Tibial nerve (tissue), 4 donors: ENCODE data around the gene FOXRED1.

Experiments
- CTCF ChIP-seq, 5 experiments: fragments of 200-600 bp in 3 of 5; fragments of 450-650 bp in 2 of 5; sonication (generic) in 3 of 5; IDR thresholded peaks; one replicate each; pipeline ENCODE4 v1.5.1; 2016 to 2019; ENCODE audit warnings: antibody characterized with exemption in 5 of 5, mild to moderate bottlenecking in 3 of 5, moderate library complexity in 2 of 5
- EP300 ChIP-seq, 2 donors: sonication (generic); formaldehyde crosslinking; IDR thresholded peaks; one replicate each; pipeline ENCODE4 v1.6.1; 2017; ENCODE audit warnings: antibody characterized with exemption in 2 of 2, mild to moderate bottlenecking in 1 of 2
- POLR2A ChIP-seq, 2 donors: fragments of 450-650 bp; IDR thresholded peaks; one replicate each; pipeline ENCODE4 v1.6.1; 2017; ENCODE audit warnings: antibody characterized with exemption in 2 of 2, mild to moderate bottlenecking in 2 of 2, moderate library complexity in 2 of 2

- TF ChIP-seq CTCF (IDR thresholded peaks at IDR 0.05) (no peak), POLR2A (IDR thresholded peaks at IDR 0.05) (no peak), EP300 (IDR thresholded peaks at IDR 0.05) (no peak)
Measured at GRCh38 chr11:126246636-126247035, 22.3 kb upstream of the FOXRED1 start.
